HEK293 (cell line): Measurements from ENCODE around the gene PLXND1.

Source experiments
- CTCF ChIP-seq: fragments of 450-650 bp; formaldehyde crosslinking; IDR thresholded peaks from 2 replicates; pipeline ENCODE4 v1.5.1; 2016; ENCODE audit warnings: missing biosample characterization, missing genetic modification characterization
- GLI4 ChIP-seq: fragments of 450-650 bp; formaldehyde crosslinking; IDR thresholded peaks from 2 replicates; pipeline ENCODE4 v1.5.1; 2016; ENCODE audit warnings: missing biosample characterization, missing genetic modification characterization
- KLF9 ChIP-seq: fragments of 450-650 bp; formaldehyde crosslinking; IDR thresholded peaks from 2 replicates; pipeline ENCODE4 v1.5.1; 2016; ENCODE audit warnings: missing biosample characterization, missing genetic modification characterization, low read depth
- PRDM10 ChIP-seq: fragments of 450-650 bp; formaldehyde crosslinking; IDR thresholded peaks from 2 replicates; pipeline ENCODE4 v1.5.1; 2016; ENCODE audit warnings: missing biosample characterization, missing genetic modification characterization
- REST ChIP-seq: fragments of 450-650 bp; formaldehyde crosslinking; IDR thresholded peaks from 2 replicates; pipeline ENCODE4 v1.5.1; 2016; ENCODE audit warnings: missing biosample characterization, missing genetic modification characterization
- ZBTB44 ChIP-seq: fragments of 450-650 bp; IDR thresholded peaks from 2 replicates; pipeline ENCODE4 v1.5.1; 2018; ENCODE audit warnings: missing biosample characterization, mild to moderate bottlenecking, missing genetic modification characterization
- ZEB2 ChIP-seq: fragments of 450-650 bp; formaldehyde crosslinking; IDR thresholded peaks from 2 replicates; pipeline ENCODE4 v1.5.1; 2016; ENCODE audit warnings: missing biosample characterization, missing genetic modification characterization
- ZFP41 ChIP-seq: fragments of 450-650 bp; formaldehyde crosslinking; IDR thresholded peaks from 2 replicates; pipeline ENCODE4 v1.5.1; 2016; ENCODE audit warnings: missing biosample characterization, missing genetic modification characterization, borderline replicate concordance
- ZNF341 ChIP-seq: fragments of 450-650 bp; formaldehyde crosslinking; IDR thresholded peaks from 2 replicates; pipeline ENCODE4; 2016; ENCODE audit warnings: low read depth, missing biosample characterization, missing genetic modification characterization
- ZNF629 ChIP-seq: fragments of 450-650 bp; formaldehyde crosslinking; IDR thresholded peaks from 2 replicates; pipeline ENCODE4 v1.5.1; 2017; ENCODE audit warnings: missing biosample characterization, missing genetic modification characterization
- ZNF707 ChIP-seq: fragments of 450-650 bp; formaldehyde crosslinking; IDR thresholded peaks from 2 replicates; pipeline ENCODE4 v1.5.1; 2016; ENCODE audit warnings: missing biosample characterization, missing genetic modification characterization
- TF ChIP-seq, protein P1 (sequence below): fragments of 450-650 bp; formaldehyde crosslinking; IDR thresholded peaks from 2 replicates; pipeline ENCODE4 v1.5.1; 2016; ENCODE audit warnings: missing biosample characterization, missing genetic modification characterization

- TF ChIP-seq CTCF (tag by site-specific recombination), result no peak
- TF ChIP-seq ZNF629 (tag by site-specific recombination), result no peak
- no peak for TF ChIP-seq PRDM10
- no peak for TF ChIP-seq REST (tag by site-specific recombination)
- no peak for TF ChIP-seq ZNF341
- TF ChIP-seq KLF9 (tag by site-specific recombination), result no peak
- no peak for TF ChIP-seq GLI4 (tag by site-specific recombination)
- TF ChIP-seq, protein P1, sequence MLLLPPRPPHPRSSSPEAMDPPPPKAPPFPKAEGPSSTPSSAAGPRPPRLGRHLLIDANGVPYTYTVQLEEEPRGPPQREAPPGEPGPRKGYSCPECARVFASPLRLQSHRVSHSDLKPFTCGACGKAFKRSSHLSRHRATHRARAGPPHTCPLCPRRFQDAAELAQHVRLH (tag by site-specific recombination), result no peak
- no peak for TF ChIP-seq ZEB2 (tag by site-specific recombination)
- no peak for TF ChIP-seq ZFP41 (tag by site-specific recombination)
- TF ChIP-seq ZBTB44 (tag by site-specific recombination), result no peak
- no peak for TF ChIP-seq ZNF707 (tag by site-specific recombination)
These were observed 29.1 kb downstream of the PLXND1 start for GRCh38 chr3:129577366-129577765.
